ENCODE measurements around the gene TSPAN6. TPM values are rescaled to one million over a fixed set of nuclear protein-coding genes. Genes with fewer than 3 reads are reported as not detected.

The TSPAN6 gene
- total and polyA plus RNA-seq, 9 of the 15 experiments (the other 6 are each of a cell fraction or from before 2014, with no cell fraction given) = 0.04 to 0.68 (median 0.11) TPM; not detected in 6

DNA sequence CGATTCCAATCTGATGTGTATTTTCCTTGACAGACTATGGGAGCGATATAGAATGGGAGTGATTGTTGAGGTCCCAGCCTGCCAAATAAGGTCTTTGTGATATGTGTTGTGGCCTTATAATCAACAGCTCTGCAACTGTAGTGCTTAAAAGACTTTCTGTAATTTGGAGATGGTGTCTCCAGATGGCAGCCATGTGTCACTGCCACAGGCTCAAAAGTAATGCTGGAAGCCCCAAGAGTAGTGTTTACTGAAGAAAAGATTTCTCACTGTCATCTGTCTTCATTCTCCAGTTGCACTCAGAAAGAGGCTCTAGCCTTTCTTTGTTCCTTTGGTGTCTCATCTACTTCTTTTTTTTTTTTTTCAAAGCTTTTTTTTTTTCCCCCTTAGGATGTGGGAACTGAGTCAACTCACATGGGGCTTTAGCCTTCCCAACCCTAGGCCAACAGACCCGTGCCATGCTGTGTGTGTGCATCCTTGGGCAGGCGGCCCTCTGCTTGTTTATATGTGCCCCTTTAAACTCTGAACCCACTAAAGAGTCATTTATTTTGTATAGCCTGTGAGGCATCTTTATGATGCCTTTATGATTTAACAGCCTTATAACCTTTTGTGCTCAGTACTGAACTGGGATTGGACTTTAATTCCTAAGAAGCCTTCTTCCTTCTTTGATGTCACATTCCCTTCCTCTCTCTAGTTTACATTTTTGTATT, 23.0 kb upstream of the TSPAN6 start:
- BruUV-seq (replicated peaks) = no TSS peak
- ATAC-seq = no peak
- Histone ChIP-seq H3K27ac (ENCODE audit: extremely low read depth, low read depth, low read length) (no peak overlapping the region), H3K9me3 (replicated peaks; ENCODE audit: control insufficient read depth, insufficient read depth, low read depth, low read length) (no peaks in the 10 kb centered on the region), H3K4me3 (no peak overlapping the region), H3K9me1 (ENCODE audit: control insufficient read depth, insufficient read depth, low read length) (no peaks in the 10 kb centered on the region), H3K36me3 (ENCODE audit: control insufficient read depth, insufficient read depth, low read length) (no peaks in the 10 kb centered on the region), H3K4me2 (ENCODE audit: insufficient read depth, low read length) (no peak overlapping the region), H3K27me3 (ENCODE audit: control insufficient read depth in 2 of 2, insufficient read depth in 2 of 2, low read length in 2 of 2) (no peaks in the 10 kb centered on the region; a peak in 1 of 5 replicates), H4K20me1 (replicated peaks; ENCODE audit: control insufficient read depth, insufficient read depth, low read length) (no peaks in the 10 kb centered on the region), H3K79me2 (ENCODE audit: control insufficient read depth, insufficient read depth, low read length) (no peaks in the 10 kb centered on the region), H2AFZ (ENCODE audit: low read depth, low read length) (no peak overlapping the region), H3K4me1 (replicated peaks in 1 of 2; ENCODE audit: control insufficient read depth in 2 of 2, insufficient read depth in 2 of 2, low read length in 2 of 2) (no peaks in the 10 kb centered on the region), H3K9ac (ENCODE audit: insufficient read depth in 1 of 2, low read depth in 2 of 2, low read length in 2 of 2) (no peak overlapping the region)
- ChIA-PET CTCF (ENCODE audit: low intra/inter-chr PET ratio) (no interaction called here), POLR2A (no interaction called here)
- 0% methylated on average over 1 of the region's 4 CpGs for WGBS (ENCODE audit: insufficient coverage, low coverage, missing lambda C conversion rate)
- in situ Hi-C loops (cut with MboI) (no loop called here), intact Hi-C loops (cut with micrococcal nuclease) (no loop called here)
- no peak for FAIRE-seq
- no peak for DNase-seq (ENCODE audit: extremely low read depth in 1 of 4, low spot score in 3 of 4)
- TF ChIP-seq ZC3H11A (IDR thresholded peaks at IDR 0.05; ENCODE audit: low read depth, low read length) (no peak), CREM (IDR thresholded peaks at IDR 0.05; ENCODE audit: low read depth) (no peak)
- TF ChIP-seq, protein P1, sequence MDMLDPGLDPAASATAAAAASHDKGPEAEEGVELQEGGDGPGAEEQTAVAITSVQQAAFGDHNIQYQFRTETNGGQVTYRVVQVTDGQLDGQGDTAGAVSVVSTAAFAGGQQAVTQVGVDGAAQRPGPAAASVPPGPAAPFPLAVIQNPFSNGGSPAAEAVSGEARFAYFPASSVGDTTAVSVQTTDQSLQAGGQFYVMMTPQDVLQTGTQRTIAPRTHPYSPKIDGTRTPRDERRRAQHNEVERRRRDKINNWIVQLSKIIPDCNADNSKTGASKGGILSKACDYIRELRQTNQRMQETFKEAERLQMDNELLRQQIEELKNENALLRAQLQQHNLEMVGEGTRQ (CRISPR knock-in tag; IDR thresholded peaks at IDR 0.05) = no peak

DNA sequence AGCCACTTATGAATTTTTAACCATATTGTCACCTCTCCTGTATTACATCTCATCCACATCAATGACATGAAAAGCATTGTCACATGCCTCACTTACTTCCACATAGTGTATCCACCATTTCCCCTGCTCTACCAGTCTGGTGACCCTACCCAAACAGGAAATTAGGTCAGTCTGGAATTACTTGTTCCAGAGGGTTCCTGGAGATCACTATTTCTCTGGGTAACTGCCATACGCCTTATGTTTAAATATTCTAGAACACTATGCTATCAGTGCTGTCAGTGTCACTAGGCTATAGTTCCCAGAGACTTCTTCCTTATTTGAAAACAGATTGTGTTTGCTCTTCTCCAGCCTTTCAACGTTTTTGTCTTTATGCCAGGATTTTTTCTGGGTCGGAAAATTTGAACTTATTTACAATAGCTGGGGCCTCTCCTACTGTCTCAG, 22.4 kb upstream of the TSPAN6 start:
- TF ChIP-seq PYGO2 (tag; IDR thresholded peaks at IDR 0.05) = no peak
- TF ChIP-seq, protein P2, sequence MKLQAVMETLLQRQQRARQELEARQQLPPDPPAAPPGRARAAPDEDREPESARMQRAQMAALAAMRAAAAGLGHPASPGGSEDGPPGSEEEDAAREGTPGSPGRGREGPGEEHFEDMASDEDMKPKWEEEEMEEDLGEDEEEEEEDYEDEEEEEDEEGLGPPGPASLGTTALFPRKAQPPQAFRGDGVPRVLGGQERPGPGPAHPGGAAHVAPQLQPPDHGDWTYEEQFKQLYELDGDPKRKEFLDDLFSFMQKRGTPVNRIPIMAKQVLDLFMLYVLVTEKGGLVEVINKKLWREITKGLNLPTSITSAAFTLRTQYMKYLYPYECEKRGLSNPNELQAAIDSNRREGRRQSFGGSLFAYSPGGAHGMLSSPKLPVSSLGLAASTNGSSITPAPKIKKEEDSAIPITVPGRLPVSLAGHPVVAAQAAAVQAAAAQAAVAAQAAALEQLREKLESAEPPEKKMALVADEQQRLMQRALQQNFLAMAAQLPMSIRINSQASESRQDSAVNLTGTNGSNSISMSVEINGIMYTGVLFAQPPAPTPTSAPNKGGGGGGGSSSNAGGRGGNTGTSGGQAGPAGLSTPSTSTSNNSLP (IDR thresholded peaks at IDR 0.05; ENCODE audit: borderline replicate concordance, low read depth, low read length) = no peak
- Histone ChIP-seq H3K4me3 (no peak overlapping the region), H3K9ac (ENCODE audit: insufficient read depth in 1 of 2, low read depth in 2 of 2, low read length in 2 of 2) (no peak overlapping the region), H3K27ac (ENCODE audit: extremely low read depth, low read depth, low read length) (no peak overlapping the region), H3K9me1 (ENCODE audit: control insufficient read depth, insufficient read depth, low read length) (no peaks in the 10 kb centered on the region), H3K36me3 (ENCODE audit: control insufficient read depth, insufficient read depth, low read length) (no peaks in the 10 kb centered on the region), H3K4me2 (ENCODE audit: insufficient read depth, low read length) (no peak overlapping the region), H3K4me1 (replicated peaks in 1 of 2; ENCODE audit: control insufficient read depth in 2 of 2, insufficient read depth in 2 of 2, low read length in 2 of 2) (no peaks in the 10 kb centered on the region), H3K9me3 (replicated peaks; ENCODE audit: control insufficient read depth, insufficient read depth, low read depth, low read length) (no peaks in the 10 kb centered on the region), H4K20me1 (replicated peaks; ENCODE audit: control insufficient read depth, insufficient read depth, low read length) (no peaks in the 10 kb centered on the region), H3K27me3 (ENCODE audit: control insufficient read depth in 2 of 2, insufficient read depth in 2 of 2, low read length in 2 of 2) (no peaks in the 10 kb centered on the region; a peak in 1 of 5 replicates), H3K79me2 (ENCODE audit: control insufficient read depth, insufficient read depth, low read length) (no peaks in the 10 kb centered on the region), H2AFZ (ENCODE audit: low read depth, low read length) (no peak overlapping the region)
- BruUV-seq (replicated peaks) = no TSS peak
- CTCF ChIA-PET (ENCODE audit: low intra/inter-chr PET ratio) = no interaction called here
- intact Hi-C loops (cut with micrococcal nuclease) (no loop called here), in situ Hi-C loops (cut with MboI) (no loop called here)
- POLR2A ChIA-PET = no interaction called here
- FAIRE-seq = no peak
- WGBS (ENCODE audit: insufficient coverage, low coverage, missing lambda C conversion rate) = 2% methylated on average over 3 of the region's 3 CpGs
- no peak for ATAC-seq
- DNase-seq (ENCODE audit: extremely low read depth in 1 of 4, low spot score in 3 of 4) = no peak
